CD4-positive, alpha-beta T cell treated with Interleukin-12 subunit alpha and Interleukin-12 subunit beta, for 1 hour (primary cell): Measurements from ENCODE around the gene UROC1.
"Not testable (repeated sequence)": the region's sequence is repeated elsewhere in the genome, so short reads cannot be mapped to it uniquely, and the experiment has no call there.

ENCODE experiments used
- DNase-seq: peaks from one replicate; pipeline ENCODE4 v3.0.0-alpha.2; 2020

UROC1 gene

DNA sequence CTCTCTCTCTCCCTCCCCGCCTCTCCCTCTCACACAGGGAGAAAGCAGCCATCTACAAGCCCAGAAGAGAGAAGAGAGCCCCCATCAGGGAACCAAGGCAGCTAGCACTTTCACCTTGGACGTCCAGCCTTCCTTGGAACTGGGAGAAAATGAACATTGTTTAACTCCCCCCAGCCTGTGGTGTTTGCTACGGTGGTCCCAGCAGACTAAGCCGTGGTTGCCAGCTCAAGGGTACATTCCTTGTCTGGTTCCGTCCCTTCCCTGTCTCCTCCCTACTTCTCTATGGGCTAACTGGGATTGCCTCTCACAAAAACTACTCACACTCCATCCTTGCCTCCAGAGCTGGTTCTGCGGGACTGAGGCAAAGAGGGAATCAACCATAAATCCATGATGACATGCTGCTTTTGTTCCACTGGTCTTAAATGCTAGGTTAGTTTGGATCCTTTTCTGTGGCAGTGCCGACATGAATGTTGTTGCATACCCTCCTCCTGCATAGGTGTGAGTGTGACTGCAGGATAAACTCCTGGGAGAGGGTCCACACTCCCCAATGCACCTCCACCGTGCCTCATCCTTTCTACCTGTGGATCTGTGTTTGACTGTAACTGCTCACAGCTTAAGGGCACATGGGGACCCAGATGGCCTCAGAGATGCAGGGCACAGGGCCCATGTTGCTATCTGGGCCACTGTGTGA lies 29.1 kb upstream of the UROC1 start:
- no peak for DNase-seq

- DNase-seq = no peak
Measured at GRCh38 chr3:126546013-126546412, 28.4 kb upstream of the UROC1 start.

DNA sequence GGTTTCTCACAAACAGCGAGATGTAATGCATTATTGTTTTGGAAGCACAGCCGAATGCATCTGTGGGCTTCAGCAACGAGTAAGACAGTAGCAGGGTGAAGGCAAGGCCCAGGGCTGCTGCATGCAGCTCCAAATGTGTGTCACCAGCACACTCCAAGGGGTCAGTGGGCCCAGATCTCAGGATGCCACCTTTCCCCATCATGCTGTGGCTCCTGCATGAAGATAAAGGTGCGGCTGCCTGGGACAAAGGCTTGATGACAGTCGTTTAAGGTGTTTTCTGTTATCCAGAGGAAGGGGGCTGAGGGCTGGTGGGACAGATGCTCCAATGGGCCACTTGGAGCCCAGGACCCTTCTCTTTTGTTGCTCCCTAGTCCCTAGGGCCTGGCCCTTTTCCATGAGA lies 28.0 kb upstream of the UROC1 start:
- DNase-seq = no peak

- no peak for DNase-seq
Measured at GRCh38 chr3:126544596-126545281, 27.2 kb upstream of the UROC1 start.

DNA sequence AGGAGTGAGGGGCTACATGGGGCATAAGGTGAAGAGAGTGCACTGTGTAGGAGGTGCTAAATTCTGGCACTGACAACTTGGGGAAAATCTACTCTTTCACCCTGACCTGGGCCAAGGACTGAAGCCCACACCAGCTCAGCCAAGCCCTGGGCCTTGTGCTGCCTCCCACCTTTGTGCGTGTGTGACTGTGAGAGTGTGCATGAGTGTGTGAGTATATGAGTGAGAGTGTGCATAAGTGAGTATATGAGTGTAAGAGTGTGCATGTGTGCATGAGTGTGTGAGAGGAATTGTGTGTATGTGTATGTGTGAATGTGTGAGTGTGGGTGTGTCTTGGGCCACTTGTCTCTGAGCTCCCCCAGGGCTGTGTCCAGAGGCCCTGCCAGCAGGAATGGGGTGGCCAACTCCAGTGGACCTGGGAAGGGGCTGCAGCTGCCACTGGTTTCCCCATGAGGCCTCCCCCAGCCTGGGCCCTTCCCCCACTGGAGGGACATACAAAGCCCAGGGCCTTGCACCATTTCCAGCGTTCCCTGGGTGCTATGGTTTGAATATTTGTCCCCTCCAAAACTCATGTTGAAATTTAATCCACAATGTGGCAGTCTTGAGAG lies 26.0 kb upstream of the UROC1 start:
- DNase-seq = no peak

DNA sequence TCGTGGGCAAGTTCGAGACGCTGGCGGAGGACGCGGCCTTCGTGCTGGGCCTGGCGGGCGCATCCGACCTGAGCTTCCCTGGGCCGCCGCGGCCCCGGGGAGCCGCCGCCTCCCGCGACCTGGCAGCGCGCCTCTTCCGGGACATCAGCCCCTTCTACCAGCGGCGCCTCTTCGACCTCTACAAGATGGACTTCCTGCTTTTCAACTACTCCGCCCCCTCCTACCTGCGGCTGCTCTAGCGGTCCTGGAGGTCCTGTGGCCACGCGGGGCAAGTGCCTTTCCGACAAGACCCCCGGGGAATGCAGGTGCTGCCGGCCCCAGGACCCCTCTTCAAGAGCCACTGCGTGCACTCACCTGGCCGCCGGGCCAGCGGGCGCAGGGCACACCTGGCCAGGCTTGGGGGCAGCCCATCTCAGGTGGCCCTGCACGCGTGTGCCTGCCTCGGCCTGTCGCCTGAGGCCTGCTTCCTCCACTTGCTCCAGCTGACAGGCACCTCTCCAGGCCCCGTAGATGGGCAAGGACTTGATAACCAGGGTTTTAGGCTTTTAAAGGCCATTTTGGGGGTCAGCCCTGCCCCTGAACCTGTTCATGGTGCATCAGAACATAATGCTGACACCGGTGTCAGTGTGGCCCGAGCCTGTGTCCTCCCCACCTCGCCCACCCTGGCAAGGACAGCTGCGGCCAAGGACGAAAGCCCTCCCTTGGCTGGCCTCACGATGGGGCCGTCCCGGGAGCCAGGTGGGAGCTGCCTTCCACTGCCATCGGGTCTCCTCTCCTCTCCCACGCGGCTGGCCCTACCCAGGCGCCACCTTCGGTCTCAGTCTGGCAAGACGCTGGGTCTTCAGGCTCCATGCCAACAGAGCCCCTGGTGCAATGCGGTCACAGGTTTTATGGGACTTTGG lies 25.0 kb upstream of the UROC1 start:
- DNase-seq = no peak

DNA sequence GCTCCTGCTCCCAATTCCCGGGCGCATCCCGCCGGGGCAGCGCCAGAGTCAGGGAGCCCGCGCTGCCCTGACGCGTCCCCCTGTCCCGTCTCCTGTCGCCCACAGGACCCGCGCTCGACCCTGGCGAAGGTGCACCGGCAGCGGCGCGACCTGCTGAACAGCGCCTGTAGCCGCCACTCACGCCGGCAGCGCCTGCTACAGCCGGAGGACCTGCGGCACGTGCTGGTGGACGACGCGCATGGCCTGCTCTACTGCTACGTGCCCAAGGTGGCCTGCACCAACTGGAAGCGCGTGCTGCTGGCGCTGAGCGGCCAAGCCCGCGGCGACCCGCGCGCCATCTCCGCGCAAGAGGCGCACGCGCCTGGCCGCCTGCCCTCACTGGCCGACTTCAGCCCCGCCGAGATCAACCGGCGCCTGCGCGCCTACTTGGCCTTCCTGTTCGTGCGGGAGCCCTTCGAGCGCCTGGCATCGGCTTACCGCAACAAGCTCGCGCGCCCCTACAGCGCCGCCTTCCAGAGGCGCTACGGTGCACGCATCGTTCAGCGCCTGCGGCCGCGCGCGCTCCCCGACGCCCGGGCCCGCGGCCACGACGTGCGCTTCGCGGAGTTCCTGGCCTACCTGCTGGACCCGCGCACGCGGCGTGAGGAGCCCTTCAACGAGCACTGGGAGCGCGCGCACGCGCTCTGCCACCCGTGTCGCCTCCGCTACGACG lies 24.2 kb upstream of the UROC1 start:
- DNase-seq = no peak

DNA sequence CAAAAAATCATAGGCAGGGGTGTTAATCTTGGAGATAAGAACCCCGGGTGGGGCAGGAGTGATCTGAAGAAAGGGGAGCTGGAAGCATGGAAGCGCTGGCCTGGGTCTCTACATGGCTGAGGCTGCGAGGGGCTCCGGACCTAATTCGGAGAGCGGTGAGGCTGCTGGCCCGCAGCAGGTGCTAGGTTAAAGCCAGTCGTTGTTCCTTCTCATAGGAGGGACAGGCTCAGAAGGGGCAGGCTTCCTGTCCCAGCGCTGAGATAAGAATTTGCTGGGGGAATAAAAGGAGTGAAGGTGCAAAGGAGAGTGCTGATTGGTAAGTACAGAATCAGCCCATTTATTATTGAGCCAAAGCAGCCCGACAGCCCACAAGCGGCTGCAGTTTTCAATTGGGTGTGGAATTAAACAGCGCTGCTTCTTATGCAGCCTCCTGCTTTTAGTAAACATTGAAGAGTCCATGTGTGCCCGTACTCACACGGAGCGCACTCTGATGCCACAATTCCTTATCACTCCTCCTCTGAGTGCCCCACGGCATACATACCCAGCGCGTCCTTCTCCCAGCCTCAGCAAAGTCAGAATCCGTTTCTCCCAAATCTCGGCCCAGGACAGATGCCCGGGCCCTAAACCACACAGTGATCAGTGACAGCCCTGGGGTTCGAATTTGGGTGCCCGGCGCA lies 23.5 kb upstream of the UROC1 start:
- no peak for DNase-seq

GRCh38 chr3:126540342-126540849 lies 22.8 kb upstream of the UROC1 start:
- no peak for DNase-seq

- no peak for DNase-seq
Measured at GRCh38 chr3:126539558-126540250, 22.1 kb upstream of the UROC1 start.

- DNase-seq = no peak
Measured at GRCh38 chr3:126538966-126539365, 21.4 kb upstream of the UROC1 start.

- no peak for DNase-seq
Measured at GRCh38 chr3:126538316-126538715, 20.7 kb upstream of the UROC1 start.

- DNase-seq = no peak
Measured at GRCh38 chr3:126537730-126538281, 20.2 kb upstream of the UROC1 start.

GRCh38 chr3:126537116-126537729 lies 19.6 kb upstream of the UROC1 start:
- no peak for DNase-seq

DNA sequence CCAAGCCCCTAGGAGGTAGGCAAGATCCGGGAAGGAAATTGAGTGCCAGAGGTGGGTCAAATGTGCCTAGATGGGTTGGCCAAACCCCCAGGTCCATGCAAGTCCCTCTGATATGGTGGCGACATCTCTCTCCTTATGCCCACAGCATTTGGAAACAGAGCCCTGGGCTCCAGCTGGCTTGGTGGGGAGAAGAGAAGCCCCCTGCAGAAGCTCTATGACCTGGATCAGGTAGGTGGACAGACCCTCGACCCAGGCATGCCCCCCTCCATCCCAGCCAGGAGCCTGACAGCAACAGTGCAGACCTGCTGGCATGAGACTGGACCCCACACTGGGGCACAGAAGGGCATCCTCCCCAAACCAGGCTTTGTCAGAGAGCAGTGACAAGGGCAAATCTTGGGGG lies 18.6 kb upstream of the UROC1 start:
- DNase-seq = no peak

- DNase-seq = no peak
Measured at GRCh38 chr3:126535636-126536035, 18.1 kb upstream of the UROC1 start.

- DNase-seq = not testable (repeated sequence)
Measured at GRCh38 chr3:126534716-126535115, 17.1 kb upstream of the UROC1 start.

DNA sequence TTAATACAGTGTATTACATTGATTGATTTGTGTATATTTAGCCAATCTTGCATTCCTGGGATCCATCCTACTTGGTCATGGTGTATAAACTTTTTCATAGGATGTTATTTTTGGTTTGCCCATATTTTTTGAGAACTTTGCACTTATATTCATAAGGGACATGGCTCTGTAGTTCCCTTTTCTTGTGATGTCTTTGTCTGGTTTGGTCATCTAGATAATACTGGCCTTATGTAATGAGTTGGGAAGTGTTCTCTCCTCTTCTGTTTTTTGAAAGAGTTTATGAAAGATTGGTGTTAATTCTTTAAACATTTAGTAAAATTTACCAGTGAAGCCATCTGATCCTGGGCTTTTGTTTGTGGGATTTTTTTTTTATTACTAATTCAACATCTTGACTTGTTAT lies 15.9 kb upstream of the UROC1 start:
- no peak for DNase-seq

GRCh38 chr3:126531051-126531330 lies 13.4 kb upstream of the UROC1 start:
- no peak for DNase-seq

- DNase-seq = no peak
Measured at GRCh38 chr3:126530171-126531050, 12.8 kb upstream of the UROC1 start.
